SU-DHL-6 (cell line): Measurements from ENCODE around the gene ZNF256.

ENCODE experiments used
- H2AFZ ChIP-seq: fragments of 200-600 bp; sonication (generic); 2 replicates; pipeline ENCODE4 v1.6.1; 2014; ENCODE audit warnings: low read depth, mild to moderate bottlenecking, moderate library complexity, mixed read lengths, antibody characterized with exemption, low read length; ENCODE audit not compliant: severe bottlenecking
- H3F3A ChIP-seq: fragments of 200-600 bp; shearing (Covaris generic); 2 replicates; pipeline ENCODE4 v1.6.0; 2016; ENCODE audit warnings: antibody characterized with exemption, mild to moderate bottlenecking; ENCODE audit not compliant: insufficient read depth
- H3K27ac ChIP-seq: fragments of 200-600 bp; sonication (generic); 2 replicates; pipeline ENCODE4 v1.5.1; 2016; ENCODE audit warnings: low read depth, mild to moderate bottlenecking, low read length, moderate library complexity, mixed read lengths
- H3K27me3 ChIP-seq: fragments of 200-600 bp; sonication (generic), shearing (Covaris generic); 2 replicates; pipeline ENCODE4 v1.6.0; 2014; ENCODE audit warnings: mild to moderate bottlenecking, low read length
- H3K36me3 ChIP-seq: fragments of 200-600 bp; sonication (generic); 2 replicates; pipeline ENCODE4 v1.6.1; 2014; ENCODE audit warnings: mild to moderate bottlenecking, low read length, mixed read lengths
- H3K4me2 ChIP-seq: fragments of 300-600, 200-600 bp; shearing (Covaris generic), sonication (generic); 2 replicates; pipeline ENCODE4 v1.6.0; 2014; ENCODE audit warnings: low read length, low read depth, mild to moderate bottlenecking; ENCODE audit not compliant: poor library complexity, severe bottlenecking
- H3K4me3 ChIP-seq: fragments of 200-600 bp; sonication (generic); 2 replicates; pipeline ENCODE4 v1.5.1; 2014; ENCODE audit warnings: antibody characterized with exemption, low read length, mild to moderate bottlenecking, mixed read lengths; ENCODE audit not compliant: insufficient read depth, poor library complexity, severe bottlenecking
- H3K79me2 ChIP-seq: fragments of 200-600 bp; sonication (generic); 2 replicates; pipeline ENCODE4 v1.6.1; 2014; ENCODE audit warnings: mild to moderate bottlenecking, low read length, moderate library complexity; ENCODE audit not compliant: insufficient read depth
- H3K9ac ChIP-seq: fragments of 200-600 bp; sonication (generic); 2 replicates; pipeline ENCODE4 v1.7.0; 2014; ENCODE audit warnings: mild to moderate bottlenecking, low read length
- H3K9me2 ChIP-seq: fragments of 200-600 bp; sonication (generic); replicated peaks from 2 replicates; pipeline ENCODE4 v1.6.1; 2014; ENCODE audit warnings: low read length; ENCODE audit not compliant: insufficient read depth
- H3K9me3 ChIP-seq: fragments of 200-600 bp; sonication (generic); 2 replicates; pipeline ENCODE4 v1.6.1; 2014; ENCODE audit warnings: low read length, mixed read lengths; ENCODE audit not compliant: insufficient read depth
- H4K20me1 ChIP-seq: fragments of 200-600 bp; sonication (generic); 2 replicates; pipeline ENCODE4 v1.6.1; 2014; ENCODE audit warnings: low read depth, mild to moderate bottlenecking, antibody characterized with exemption, low read length, moderate library complexity, mixed read lengths
- CTCF ChIP-seq: fragments of 200-600 bp; sonication (generic); IDR thresholded peaks from one replicate; pipeline ENCODE4 v1.5.1; 2017; ENCODE audit warnings: antibody characterized with exemption, mild to moderate bottlenecking, low read length, moderate library complexity; ENCODE audit not compliant: insufficient read depth, poor library complexity, severe bottlenecking
- EZH2phosphoT487 ChIP-seq: fragments of 200-600 bp; sonication (generic), shearing (Covaris generic); conservative IDR thresholded peaks from 2 replicates; pipeline ENCODE4 v1.6.1; 2018; ENCODE audit warnings: mild to moderate bottlenecking, antibody characterized with exemption, low read length, moderate library complexity, mixed read lengths

ZNF256 gene

GRCh38 chr19:57949296-57949695, 1.8 kb upstream of the ZNF256 start:
- Histone ChIP-seq H3K9ac (no peak overlapping the region), H4K20me1 (no peaks in the 10 kb centered on the region), H3K4me2 (no peak overlapping the region), H3K4me3 (no peak overlapping the region), H3K27ac (no peak overlapping the region), H3K79me2 (no peaks in the 10 kb centered on the region), H3K36me3 (no peaks in the 10 kb centered on the region), H3F3A (no peaks in the 10 kb centered on the region), H3K9me2 (no peaks in the 10 kb centered on the region), H2AFZ (no peak overlapping the region), H3K9me3 (peaks cover 4% of the 10 kb centered on the region; the same call in 1 of the 2 replicates), H3K27me3 (no peaks in the 10 kb centered on the region)
- no peak for TF ChIP-seq EZH2phosphoT487
- no peak for TF ChIP-seq CTCF

DNA sequence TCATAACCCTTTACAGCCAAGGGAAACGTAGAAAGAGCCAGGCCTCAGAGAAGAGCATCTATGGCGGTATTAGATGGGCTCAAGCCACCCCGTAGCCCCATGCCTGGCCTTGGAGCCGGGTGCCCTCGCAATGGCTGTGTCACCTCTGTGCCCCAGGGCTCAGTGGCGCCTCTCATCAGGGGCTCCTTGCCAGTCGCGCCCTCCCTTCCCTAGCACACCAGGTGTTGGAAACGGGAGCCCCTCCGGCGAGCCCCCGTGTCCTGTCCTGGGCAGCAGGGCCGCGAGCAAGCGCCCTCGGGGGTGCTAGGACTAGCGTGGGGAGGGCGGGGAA, 453 bp downstream of the ZNF256 start:
- Histone ChIP-seq H3K4me2 (no peak overlapping the region), H3K4me3 (no peak overlapping the region), H3F3A (no peaks in the 10 kb centered on the region), H4K20me1 (no peaks in the 10 kb centered on the region), H3K27ac (no peak overlapping the region), H3K9me3 (peaks cover 5% of the 10 kb centered on the region; the same call in 1 of the 2 replicates), H3K79me2 (no peaks in the 10 kb centered on the region), H3K36me3 (no peaks in the 10 kb centered on the region), H3K27me3 (no peaks in the 10 kb centered on the region), H2AFZ (no peak overlapping the region), H3K9ac (no peak overlapping the region), H3K9me2 (no peaks in the 10 kb centered on the region)
- TF ChIP-seq EZH2phosphoT487 (no peak), CTCF (no peak)

GRCh38 chr19:57946316-57946715, 1.2 kb downstream of the ZNF256 start:
- no peaks in the 10 kb centered on the region for H3K36me3 ChIP-seq
- no peaks in the 10 kb centered on the region for H4K20me1 ChIP-seq
- no peak overlapping the region for H2AFZ ChIP-seq
- TF ChIP-seq CTCF (no peak), EZH2phosphoT487 (no peak)
- no peaks in the 10 kb centered on the region for H3K9me2 ChIP-seq
- no peak overlapping the region for H3K4me2 ChIP-seq
- peaks cover 13% of the 10 kb centered on the region; the same call in 1 of the 2 replicates for H3K9me3 ChIP-seq
- H3K4me3 ChIP-seq: no peak overlapping the region
- no peaks in the 10 kb centered on the region for H3K79me2 ChIP-seq
- H3K9ac ChIP-seq: no peak overlapping the region
- no peak overlapping the region for H3K27ac ChIP-seq
- no peaks in the 10 kb centered on the region for H3K27me3 ChIP-seq
- no peaks in the 10 kb centered on the region for H3F3A ChIP-seq
